IPS-18c (cell line): ENCODE measurements around the gene MSH5.

Experiments
- H3K4me3 ChIP-seq: 2 replicates; pipeline ENCODE4 v1.7.0; 2013; ENCODE audit warnings: low read depth, mild to moderate bottlenecking, low read length, moderate library complexity; ENCODE audit not compliant: insufficient read depth
- H3K9me3 ChIP-seq: one replicate; pipeline ENCODE4 v1.6.1; 2013; ENCODE audit warnings: mild to moderate bottlenecking, low read length, moderate library complexity; ENCODE audit not compliant: control insufficient read depth, insufficient read depth

The MSH5 gene

DNA sequence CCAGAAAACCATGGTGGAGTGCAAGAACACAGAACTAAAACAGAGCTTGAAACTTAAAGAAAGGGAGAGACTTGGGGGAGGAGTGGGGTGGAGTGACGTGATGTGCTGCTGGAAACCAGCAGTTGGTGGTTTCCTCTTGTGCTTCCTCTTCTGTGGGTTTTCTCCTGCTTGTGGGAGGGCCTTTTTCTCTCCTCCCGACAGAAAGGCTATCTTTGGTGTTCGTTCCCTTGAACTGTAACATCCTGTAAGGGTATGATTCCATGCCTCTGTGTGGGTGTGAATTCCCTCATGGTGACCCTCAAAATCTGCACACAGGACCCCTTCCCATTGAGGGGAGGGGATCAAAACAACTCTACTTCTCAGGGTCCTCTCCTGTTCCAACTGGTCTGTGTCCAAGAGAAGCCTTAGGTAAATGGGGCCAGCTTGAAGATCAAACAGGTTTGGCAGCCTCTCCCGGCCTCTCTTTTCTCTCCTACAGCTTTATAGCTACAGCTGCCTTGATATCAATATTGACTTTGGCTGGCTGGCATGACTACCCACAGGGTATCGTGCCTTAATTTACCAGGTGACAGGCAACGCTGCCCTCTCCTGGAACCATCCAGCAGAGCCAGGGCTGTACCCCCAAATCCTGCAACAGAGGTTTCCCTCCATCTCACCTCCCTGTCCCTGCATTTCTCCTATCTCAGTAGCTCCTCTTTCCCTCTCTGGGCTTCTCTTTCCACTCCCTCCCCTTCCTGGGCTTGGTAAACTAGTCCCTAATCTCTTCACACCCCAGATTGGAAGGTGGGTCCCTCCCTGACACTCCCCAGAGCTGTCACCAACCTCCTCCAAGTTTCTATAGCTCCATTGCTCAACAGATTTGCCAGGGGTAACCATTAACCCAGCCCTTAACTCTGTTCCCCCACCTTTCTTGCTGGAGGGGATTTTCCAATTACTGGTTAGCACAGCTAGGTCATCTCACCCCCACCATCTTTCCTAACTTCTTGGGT is 1.5 kb upstream of the MSH5 start:
- Histone ChIP-seq H3K9me3 (no peaks in the 10 kb centered on the region), H3K4me3 (no peak overlapping the region)

DNA sequence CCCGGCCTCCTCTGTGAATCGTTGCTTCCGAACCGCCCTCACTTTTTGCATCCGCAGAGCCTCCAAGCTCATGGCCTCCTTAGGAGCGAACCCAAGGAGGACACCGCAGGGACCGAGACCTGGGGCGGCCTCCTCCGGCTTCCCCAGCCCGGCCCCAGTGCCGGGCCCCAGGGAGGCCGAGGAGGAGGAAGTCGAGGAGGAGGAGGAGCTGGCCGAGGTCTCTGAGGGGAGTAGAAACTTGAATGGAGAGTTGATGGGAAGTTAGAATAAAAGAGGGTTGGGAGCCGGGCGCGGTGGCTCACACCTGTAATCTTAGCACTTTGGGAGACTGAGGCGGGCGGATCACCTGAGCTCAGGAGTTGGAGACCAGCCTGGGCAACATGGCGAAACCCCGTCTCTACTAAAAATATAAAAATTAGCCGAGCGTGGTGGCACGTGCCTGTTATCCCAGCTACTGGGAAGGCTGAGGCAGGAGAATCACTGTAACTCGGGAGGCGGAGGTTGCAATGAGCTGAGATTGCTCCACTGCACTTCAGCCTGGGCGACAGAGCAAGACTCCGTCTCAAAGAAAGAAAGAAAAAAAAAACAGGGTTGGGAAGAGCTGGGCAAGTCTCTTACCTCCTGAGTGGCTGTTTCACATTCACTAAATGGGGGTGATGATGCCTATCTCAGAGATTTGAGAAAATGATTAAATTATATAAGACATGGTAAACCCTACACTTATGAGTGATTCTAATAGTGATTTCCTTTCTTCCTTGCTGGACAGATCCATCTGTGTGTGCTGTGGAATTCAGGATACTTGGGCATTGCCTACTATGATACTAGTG is 805 bp downstream of the MSH5 start:
- no peaks in the 10 kb centered on the region for H3K9me3 ChIP-seq
- peak overlapping the region; percentile 46 for H3K4me3 ChIP-seq

DNA sequence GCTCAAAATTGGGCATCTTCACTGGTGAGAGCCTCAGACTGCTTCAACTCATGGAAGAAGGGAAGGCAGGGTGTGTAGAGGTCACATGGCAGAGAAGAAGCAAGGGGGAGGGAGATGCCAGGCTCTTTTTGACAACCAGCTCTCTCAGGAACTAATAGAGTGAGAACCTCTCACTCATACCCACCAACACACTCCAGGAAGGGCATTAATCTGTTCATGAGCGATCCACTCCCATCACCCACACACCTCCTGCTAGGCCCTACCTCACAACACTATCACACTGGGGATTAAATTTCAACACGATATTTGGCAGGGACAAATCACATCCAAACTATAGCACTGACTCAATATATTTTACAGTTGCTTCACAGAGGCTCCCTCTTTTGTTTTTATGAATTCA is 2.0 kb downstream of the MSH5 start:
- Histone ChIP-seq H3K9me3 (no peaks in the 10 kb centered on the region), H3K4me3 (no peak overlapping the region)

DNA sequence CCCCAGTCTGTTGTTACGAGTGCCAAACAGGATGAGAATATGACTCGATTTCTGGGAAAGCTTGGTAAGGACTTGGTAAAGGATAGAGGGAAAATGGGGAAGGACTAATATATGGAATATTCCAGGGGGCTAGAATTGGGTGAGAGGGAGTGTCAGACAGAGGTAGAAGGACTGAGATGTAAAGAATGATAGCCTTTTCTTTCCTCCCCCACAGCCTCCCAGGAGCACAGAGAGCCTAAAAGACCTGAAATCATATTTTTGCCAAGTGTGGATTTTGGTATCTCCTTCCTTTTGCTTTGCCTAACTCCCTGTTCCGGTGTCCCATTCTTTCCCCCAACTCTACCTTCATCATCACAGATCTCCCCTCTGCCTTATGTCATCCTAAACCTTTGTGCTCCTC is 3.1 kb downstream of the MSH5 start:
- no peak overlapping the region for H3K4me3 ChIP-seq
- H3K9me3 ChIP-seq: no peaks in the 10 kb centered on the region

DNA sequence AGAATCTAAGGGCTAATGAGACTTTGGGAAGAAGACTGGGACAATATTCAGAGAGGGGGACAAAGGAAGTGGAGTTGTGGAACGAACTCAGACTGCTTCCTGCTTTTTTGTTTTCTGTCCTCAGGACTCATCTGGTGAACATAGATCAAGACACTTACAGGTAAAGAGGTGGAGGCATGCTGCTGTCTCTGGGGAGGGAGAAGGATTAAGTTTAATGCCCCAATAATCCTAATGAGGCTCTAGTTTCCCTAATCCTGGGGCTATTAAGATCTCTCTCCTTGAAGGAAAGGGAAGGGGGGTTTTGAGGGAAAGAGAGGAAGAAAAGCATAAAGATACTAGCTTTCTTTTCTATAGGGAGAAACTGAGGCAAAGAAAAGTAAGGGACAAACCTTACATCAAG is 4.6 kb downstream of the MSH5 start:
- H3K4me3 ChIP-seq: no peak overlapping the region
- no peaks in the 10 kb centered on the region for H3K9me3 ChIP-seq

DNA sequence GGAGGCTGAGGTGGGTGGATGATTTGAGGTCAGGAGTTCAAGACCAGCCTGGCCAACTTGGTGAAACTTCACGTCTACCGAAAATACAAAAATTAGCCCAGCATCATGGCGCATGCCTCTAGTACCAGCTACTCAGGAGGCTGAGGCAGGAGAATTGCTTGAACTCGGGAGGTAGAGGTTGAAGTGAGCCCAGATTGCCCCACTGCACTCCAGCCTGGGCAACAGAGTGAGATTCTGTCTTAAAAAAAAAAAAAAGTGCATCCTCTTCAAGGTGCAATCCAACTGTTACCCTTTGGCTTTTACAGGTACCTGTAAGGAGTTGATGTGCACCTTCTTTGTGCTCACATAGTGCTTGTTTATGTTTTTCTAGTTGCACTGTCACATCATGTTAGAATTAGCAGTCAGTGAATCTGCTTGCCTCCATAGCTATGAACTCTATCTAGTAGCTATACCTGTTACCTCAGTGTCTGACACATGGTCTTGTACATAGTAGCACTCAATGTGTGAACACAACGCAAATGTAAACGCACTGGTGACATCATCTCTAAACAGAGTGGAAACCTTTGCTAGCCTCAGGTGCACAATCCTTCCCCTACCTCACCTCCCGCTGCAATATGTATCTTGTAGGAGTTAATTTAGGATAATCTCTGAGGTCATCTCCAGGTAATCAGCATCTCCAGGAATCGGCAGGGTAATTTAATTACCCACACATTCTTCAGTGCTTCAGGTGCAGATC is 9.7 kb downstream of the MSH5 start:
- no peaks in the 10 kb centered on the region for H3K9me3 ChIP-seq
- H3K4me3 ChIP-seq: no peak overlapping the region

DNA sequence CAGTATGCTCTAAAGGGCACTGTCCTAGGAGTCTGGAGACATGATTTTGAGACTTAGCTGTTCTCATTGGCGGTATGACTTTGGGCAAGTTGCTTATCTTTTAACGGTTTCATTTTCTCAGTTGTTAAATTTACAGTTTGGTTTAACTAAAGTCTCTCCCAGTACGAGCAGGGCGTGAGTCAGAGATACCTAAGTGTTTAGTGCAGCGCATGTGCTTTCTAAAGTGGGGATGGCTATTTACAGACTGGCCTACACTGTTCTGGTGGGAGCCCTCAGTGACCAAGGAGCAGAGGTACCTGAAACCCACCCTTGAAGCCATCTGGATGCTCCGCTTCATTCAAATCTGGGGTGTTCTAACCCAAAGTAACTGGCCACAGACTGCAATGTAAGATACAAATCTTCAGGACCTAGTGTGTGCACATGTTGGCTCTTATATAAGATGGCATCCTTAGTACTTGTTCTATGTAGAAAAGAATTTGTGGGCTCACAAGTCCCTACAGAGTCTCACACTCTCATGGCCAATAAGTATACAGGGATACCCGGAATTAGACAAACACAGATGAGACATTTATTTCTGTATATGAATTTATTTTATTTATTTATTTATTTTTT is 10.7 kb downstream of the MSH5 start:
- no peaks in the 10 kb centered on the region for H3K9me3 ChIP-seq
- no peak overlapping the region for H3K4me3 ChIP-seq

DNA sequence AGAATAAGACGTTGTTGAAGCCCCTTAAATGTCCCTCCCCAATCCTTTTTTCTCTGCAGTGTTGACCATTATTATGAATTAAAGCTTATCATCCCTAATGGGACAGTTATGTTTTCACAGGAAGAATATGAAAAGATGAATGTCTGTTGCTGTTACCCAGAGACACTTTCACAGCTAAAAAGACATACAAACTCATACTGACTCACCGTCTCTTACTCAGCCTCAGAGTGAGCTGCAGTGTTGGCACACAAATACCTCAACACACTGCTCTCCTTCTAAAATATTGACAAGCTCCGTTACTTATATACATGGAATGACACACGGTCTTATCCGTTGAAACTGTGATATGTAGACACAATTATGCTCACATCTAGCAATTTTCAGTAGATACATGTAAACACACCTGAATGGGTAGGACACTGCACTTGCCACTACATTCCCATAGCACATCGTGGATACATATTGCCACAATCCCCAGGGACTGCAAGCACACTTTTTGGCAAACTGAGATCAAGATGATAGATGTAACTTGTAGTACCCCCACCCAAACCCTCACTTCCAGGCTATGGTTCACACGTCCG is 13.0 kb downstream of the MSH5 start:
- H3K9me3 ChIP-seq: no peaks in the 10 kb centered on the region

DNA sequence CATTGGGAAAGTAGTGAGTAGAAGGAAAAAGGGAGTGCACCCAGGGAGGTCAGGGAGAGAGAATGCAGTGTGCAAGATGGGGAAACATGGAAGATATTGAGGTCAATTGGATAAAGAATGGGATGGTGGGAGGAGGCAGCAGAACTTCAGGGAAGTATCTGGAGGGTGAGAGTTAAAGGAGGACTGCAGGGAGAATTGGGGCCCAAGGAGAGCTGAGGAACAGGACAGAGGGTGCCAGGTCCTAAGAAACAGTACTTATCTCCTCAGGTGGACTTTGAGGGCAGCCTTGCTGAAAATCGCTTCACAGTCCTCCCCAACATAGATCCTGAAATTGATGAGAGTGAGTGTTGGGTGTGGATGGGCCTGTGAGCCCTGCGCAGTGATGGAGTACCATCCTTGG is 18.5 kb downstream of the MSH5 start:
- Histone ChIP-seq H3K4me3 (no peak overlapping the region), H3K9me3 (no peaks in the 10 kb centered on the region)

More for the DNA sequence above, 13.0 kb downstream of the MSH5 start:
- H3K4me3 ChIP-seq: no peak overlapping the region

DNA sequence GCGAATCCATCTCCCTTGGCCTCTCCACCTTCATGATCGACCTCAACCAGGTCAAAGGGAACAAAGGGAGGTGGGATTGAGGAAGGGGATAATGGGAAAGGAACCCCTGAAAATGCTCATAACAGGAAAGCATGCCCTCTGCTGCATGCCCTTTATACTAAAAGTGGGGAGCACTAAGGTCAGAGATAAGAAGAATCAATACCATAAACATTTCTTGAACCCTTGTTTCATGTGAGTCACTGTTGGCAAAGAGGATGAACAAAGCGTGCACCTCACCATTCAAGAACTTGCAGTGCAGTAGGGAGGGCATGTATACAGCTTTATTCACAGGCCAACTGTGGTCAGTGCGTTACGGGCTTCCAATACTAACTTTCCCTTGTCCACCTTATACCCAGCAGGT is 21.0 kb downstream of the MSH5 start:
- H3K4me3 ChIP-seq: no peak overlapping the region
- H3K9me3 ChIP-seq: no peaks in the 10 kb centered on the region

DNA sequence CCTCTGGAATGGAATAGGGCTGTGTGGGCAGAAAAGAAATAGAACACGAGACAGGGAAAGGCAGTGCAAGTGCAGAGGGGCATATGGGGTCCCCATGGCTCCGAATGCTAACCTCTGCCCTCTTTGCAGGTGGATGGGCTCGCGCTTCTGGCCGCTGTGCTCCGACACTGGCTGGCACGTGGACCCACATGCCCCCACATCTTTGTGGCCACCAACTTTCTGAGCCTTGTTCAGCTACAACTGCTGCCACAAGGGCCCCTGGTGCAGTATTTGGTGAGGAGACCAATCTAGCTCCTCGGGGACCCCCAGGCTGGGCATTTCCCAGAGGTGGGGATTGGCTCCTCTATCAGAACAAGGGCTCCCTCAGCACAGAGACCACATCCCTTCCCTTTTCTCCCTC is 21.5 kb downstream of the MSH5 start:
- H3K9me3 ChIP-seq: no peaks in the 10 kb centered on the region
- no peak overlapping the region for H3K4me3 ChIP-seq

DNA sequence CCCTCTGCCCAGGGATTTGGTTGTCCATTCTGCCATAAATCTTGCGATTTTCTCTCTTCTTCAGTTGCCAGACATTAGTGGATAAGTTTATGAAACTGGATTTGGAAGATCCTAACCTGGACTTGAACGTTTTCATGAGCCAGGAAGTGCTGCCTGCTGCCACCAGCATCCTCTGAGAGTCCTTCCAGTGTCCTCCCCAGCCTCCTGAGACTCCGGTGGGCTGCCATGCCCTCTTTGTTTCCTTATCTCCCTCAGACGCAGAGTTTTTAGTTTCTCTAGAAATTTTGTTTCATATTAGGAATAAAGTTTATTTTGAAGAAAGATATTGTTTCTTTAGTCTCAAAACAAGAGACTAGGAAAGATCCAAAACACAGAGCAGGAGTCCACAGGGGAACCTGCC is 22.6 kb downstream of the MSH5 start, which contains the start of gene SAPCD1:
Gene SAPCD1 (plus strand): TSS at position 301 of the 400 bp plus-strand sequence. CDS start 399 bp downstream, outside the sequence.
- Histone ChIP-seq H3K4me3 (no peak within 1 kb of the TSS), H3K9me3 (no peaks in the 10 kb centered on the region)

DNA sequence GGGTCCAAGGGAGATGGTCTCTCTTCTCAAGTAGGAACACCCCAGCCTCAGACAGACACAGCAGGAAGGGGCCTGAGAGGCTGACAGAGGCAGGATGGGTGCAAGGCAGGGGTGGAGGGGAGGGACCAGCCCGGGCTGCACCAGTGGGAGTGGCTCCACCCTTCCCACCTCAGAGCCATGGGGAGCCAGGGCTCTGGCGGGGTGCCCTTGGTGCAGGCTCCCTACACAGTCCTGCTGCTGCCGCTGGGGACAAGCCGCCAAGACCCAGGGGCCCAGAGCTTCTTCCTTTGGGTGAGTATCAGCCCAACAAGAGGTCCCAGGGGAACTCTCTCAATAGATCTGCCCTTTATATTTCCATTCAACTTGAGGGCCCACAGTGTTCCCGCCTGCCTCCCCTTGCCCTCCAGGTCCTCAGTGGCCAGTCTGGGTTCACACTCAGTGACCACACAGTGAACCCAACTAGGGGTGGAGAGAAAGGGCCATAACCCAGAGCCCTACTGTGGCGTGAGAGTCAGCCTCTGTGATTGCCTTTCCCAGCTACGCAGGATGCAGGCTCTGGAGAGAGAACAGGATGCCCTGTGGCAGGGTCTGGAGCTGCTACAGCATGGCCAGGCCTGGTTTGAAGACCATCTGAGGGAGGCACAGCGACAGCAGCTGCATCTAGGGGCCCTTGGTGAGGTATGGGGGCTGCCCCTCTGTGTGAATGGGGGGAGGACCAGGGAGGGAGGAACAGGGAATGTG is 23.2 kb downstream of the MSH5 start:
- H3K9me3 ChIP-seq: no peaks in the 10 kb centered on the region
- H3K4me3 ChIP-seq: no peak overlapping the region

DNA sequence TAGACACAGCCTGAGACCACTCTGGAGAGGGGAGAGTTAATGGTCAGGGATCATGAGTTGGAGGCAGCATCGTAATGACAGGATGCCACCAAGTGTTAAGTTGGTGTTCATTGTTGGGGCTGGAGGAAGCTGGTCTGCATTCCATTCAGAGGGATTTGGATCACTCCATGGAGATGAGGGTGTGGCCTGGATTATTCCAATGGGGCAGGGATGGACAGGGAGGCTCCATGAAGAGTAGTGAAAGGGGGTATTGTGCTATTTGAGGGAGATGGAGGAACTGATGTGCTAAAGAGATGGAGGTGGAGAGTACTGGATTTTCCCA is 23.8 kb downstream of the MSH5 start:
- H3K9me3 ChIP-seq: no peaks in the 10 kb centered on the region
- H3K4me3 ChIP-seq: no peak overlapping the region

DNA sequence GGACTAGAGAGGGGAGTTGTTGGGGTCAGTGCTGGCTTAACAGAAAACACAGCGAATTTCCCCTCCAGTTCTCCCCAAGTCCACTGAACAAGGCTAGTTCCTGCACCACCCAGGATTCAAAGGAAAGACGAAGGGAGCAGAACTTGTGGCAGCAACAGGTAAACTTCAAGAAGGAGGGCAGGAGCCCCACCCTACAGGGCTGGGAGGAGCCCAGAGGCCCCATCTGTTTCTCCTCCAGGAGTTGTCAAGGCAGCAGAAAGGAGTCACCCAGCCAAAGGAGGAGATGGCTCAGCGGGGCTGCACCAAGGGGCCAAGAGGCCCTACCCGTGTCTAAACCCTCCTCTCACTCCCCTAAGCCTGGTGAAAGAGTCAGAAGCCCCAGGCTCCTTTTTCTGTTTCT is 24.4 kb downstream of the MSH5 start:
- Histone ChIP-seq H3K4me3 (no peak overlapping the region), H3K9me3 (no peaks in the 10 kb centered on the region)

DNA sequence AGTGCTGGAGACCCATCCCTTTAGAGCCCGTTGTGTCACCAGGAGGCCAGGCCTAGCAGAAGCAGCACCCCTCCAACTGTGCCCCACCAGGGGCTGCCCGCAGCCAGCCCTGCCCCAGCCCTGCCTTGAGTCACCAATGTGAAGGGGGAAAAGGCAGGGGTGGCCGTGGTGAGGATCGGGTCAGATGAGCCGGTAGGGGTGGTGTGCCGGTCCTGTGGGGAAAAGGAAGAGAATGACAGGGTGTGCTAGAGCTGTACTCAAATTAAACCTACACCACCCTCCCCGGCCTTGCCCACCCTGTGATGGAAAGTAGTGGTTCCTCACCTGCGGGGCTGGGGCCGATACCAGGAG is 25.7 kb downstream of the MSH5 start:
- Histone ChIP-seq H3K9me3 (no peaks in the 10 kb centered on the region), H3K4me3 (no peak overlapping the region)
